GM12878 (cell line): ENCODE measurements around the gene DYNC1I1. TPM values are rescaled to one million over a fixed set of nuclear protein-coding genes. Genes with fewer than 3 reads are reported as not detected.

Source experiments
- ATAC-seq: fragments of 200-7000 bp; cut with Tn5 transposase; 3 replicates; pipeline ENCODE4 v1.9.1; 2020; ENCODE audit warnings: mild to moderate bottlenecking, moderate library complexity
- BruUV-seq: library from RNA; stranded (reverse); fragments of 400-500 nt; replicated peaks from 2 replicates; lab custom pipeline; 2021; lab: Mats Ljungman, UMichigan
- CTCF ChIA-PET: fragments of 300-600 bp; sonication (Branson Sonifier 250); formaldehyde crosslinking; extraction: SDS; loops from one replicate; lab custom pipeline; 2021; ENCODE audit warnings: inconsistent platforms; lab: Yijun Ruan, JAX
- POLR2A ChIA-PET: fragments of 350-600 bp; formaldehyde crosslinking; extraction: SDS; loops from one replicate; lab custom pipeline; 2021; ENCODE audit warnings: inconsistent platforms; lab: Charles Lee
- RAD21 ChIA-PET: fragments of 300-600 bp; sonication (Branson Sonifier 250); formaldehyde crosslinking; loops from one replicate; lab custom pipeline; 2023; ENCODE audit warnings: antibody characterized with exemption; ENCODE audit not compliant: unreplicated experiment; lab: Charles Lee
- SMC1A ChIA-PET: fragments of 300-600 bp; sonication (Branson Sonifier 250); formaldehyde crosslinking; loops from one replicate; lab custom pipeline; 2023; ENCODE audit not compliant: unreplicated experiment, uncharacterized antibody; lab: Charles Lee
- DNase-seq: peaks from one replicate; pipeline ENCODE4 v3.0.0-alpha.2; 2011; ENCODE audit warnings: low read depth, low spot score
- FAIRE-seq: peaks from 3 replicates; lab custom pipeline; 2011; peaks lifted over from hg19 to GRCh38; lab: Jason Lieb, UNC
- H2AFZ ChIP-seq: 2 replicates; pipeline ENCODE4 v1.6.0; 2011; ENCODE audit warnings: low read depth, low read length, control low read depth; ENCODE audit not compliant: control insufficient read depth
- H3K27ac ChIP-seq: 2 replicates; pipeline ENCODE4 v1.5.1; 2011; ENCODE audit warnings: control low read depth; ENCODE audit not compliant: control insufficient read depth, insufficient read depth
- H3K27me3 ChIP-seq, 2 experiments: replicated peaks in 1 of 2; 2 replicates each; pipeline versions ENCODE4 v1.6.0 to v1.6.1; 2011; ENCODE audit warnings: low read length in 1 of 2; ENCODE audit not compliant: control insufficient read depth in 2 of 2, insufficient read depth in 2 of 2
- H3K36me3 ChIP-seq, 2 experiments: 2 replicates each; pipeline ENCODE4 v1.5.1; 2011; ENCODE audit warnings: low read length in 1 of 2; ENCODE audit not compliant: control insufficient read depth in 2 of 2, insufficient read depth in 2 of 2
- H3K4me1 ChIP-seq: 2 replicates; pipeline ENCODE4 v1.6.1; 2011; ENCODE audit warnings: mild to moderate bottlenecking, low read length, moderate library complexity, mixed read lengths; ENCODE audit not compliant: control insufficient read depth, insufficient read depth
- H3K4me2 ChIP-seq: 2 replicates; pipeline ENCODE4 v1.6.0; 2011; ENCODE audit warnings: control low read depth; ENCODE audit not compliant: control insufficient read depth, insufficient read depth
- H3K4me3 ChIP-seq: fragments of 200-600 bp; sonication (generic); 2 replicates; pipeline ENCODE4 v1.5.1; 2016
- H3K79me2 ChIP-seq: 2 replicates; pipeline ENCODE4 v1.6.0; 2011; ENCODE audit warnings: low read length; ENCODE audit not compliant: control insufficient read depth, insufficient read depth
- H3K9ac ChIP-seq: 2 replicates; pipeline ENCODE4 v1.8.0; 2011; ENCODE audit warnings: low read length, control low read depth, mixed read lengths; ENCODE audit not compliant: control insufficient read depth, insufficient read depth
- H3K9me3 ChIP-seq: replicated peaks from 3 replicates; pipeline ENCODE4 v1.5.1; 2011; ENCODE audit warnings: mild to moderate bottlenecking, low read length; ENCODE audit not compliant: control insufficient read depth, insufficient read depth
- H4K20me1 ChIP-seq: 2 replicates; pipeline ENCODE4 v1.6.0; 2011; ENCODE audit not compliant: control insufficient read depth, insufficient read depth
- CREM ChIP-seq: IDR thresholded peaks from 2 replicates; pipeline ENCODE4 v1.6.1; 2014; ENCODE audit warnings: antibody characterized with exemption, low read depth
- IKZF1 ChIP-seq: fragments of 450-650 bp; conservative IDR thresholded peaks from 2 replicates; pipeline ENCODE4 v1.6.1; 2017; ENCODE audit warnings: antibody characterized with exemption, mild to moderate bottlenecking
- JUNB ChIP-seq: IDR thresholded peaks from 2 replicates; pipeline ENCODE4 v1.6.1; 2016; ENCODE audit warnings: antibody characterized with exemption, mild to moderate bottlenecking
- KLF5 ChIP-seq: fragments of 450-650 bp; IDR thresholded peaks from 2 replicates; pipeline ENCODE4 v1.6.1; 2014; ENCODE audit warnings: mild to moderate bottlenecking; ENCODE audit not compliant: partially characterized antibody
- MEF2B ChIP-seq: fragments of 450-650 bp; IDR thresholded peaks from 2 replicates; pipeline ENCODE4 v1.6.1; 2018; ENCODE audit warnings: mild to moderate bottlenecking, moderate library complexity; ENCODE audit not compliant: partially characterized antibody, poor library complexity, severe bottlenecking
- MTA2 ChIP-seq: fragments of 450-650 bp; IDR thresholded peaks from 2 replicates; pipeline ENCODE4 v1.6.1; 2016; ENCODE audit warnings: low read depth, mild to moderate bottlenecking, moderate library complexity
- RCOR1 ChIP-seq: conservative IDR thresholded peaks from 2 replicates; pipeline ENCODE4 v1.6.1; 2012; ENCODE audit warnings: low read depth, low read length, improper control_type of control experiment
- SIX5 ChIP-seq: IDR thresholded peaks from 2 replicates; pipeline ENCODE4 v1.6.1; 2011; ENCODE audit warnings: mild to moderate bottlenecking, low read depth, low read length, moderate library complexity; ENCODE audit not compliant: severe bottlenecking
- ZBED1 ChIP-seq: IDR thresholded peaks from 2 replicates; pipeline ENCODE4 v1.6.1; 2016; ENCODE audit warnings: borderline replicate concordance
- WGBS: methylation state at CpG from one replicate; pipeline ENCODE4 v1.1.6; 2016; ENCODE audit warnings: low lambda C conversion rate; ENCODE audit not compliant: insufficient replicate concordance, insufficient coverage; ENCODE audit errors: missing lambda C conversion rate; 5-methylcytosine and 5-hydroxymethylcytosine counted together
- in situ Hi-C: fragments of 300-500 bp; cut with MboI; formaldehyde crosslinking; loops from 9 replicates; pipeline ENCODE4 v1.14.3; 2018; ENCODE audit warnings: mixed read lengths
- intact Hi-C: fragments of 100-400 bp; cut with micrococcal nuclease; formaldehyde crosslinking; loops from one replicate; pipeline ENCODE4 v1.14.2; 2022; ENCODE audit not compliant: unreplicated experiment
- polyA plus RNA-seq, 11 experiments: library from polyadenylated mRNA; depleted of rRNA in 4 of 11; unstranded in 6 of 11; stranded (reverse) in 5 of 11; fragments of >200 nt; fragmentation: Nextera tagmentation in 4 of 11; fragmentation: Illumina TruSeq in 1 of 11; extraction: Ambion mirVana in 4 of 11; extraction: Trizol in 1 of 11; gene quantifications; 1 replicate in 1 of 11; 2 replicates in 10 of 11; pipeline versions ENCODE4 v1.2.1 to v1.2.3, GENCODE V29; 2011 to 2016; ENCODE audit warnings: inconsistent platforms in 2 of 11, missing spikeins in 2 of 11, low read depth in 1 of 11
- total RNA-seq, 4 experiments: library from RNA; depleted of rRNA in 3 of 4; stranded (reverse); fragments of >200 nt in 3 of 4; fragmentation: Illumina TruSeq in 1 of 4; extraction: Trizol in 1 of 4; gene quantifications; 2 replicates each; pipeline versions ENCODE4 v1.2.1 to v1.2.3, GENCODE V29; 2013 to 2021

DYNC1I1 gene
- total and polyA plus RNA-seq, 10 of the 15 experiments (the other 5 are each of a cell fraction or from before 2014, with no cell fraction given): 0.05 to 0.91 (median 0.14) TPM; not detected in 3

GRCh38 chr7:95781961-95782586, 9.7 kb downstream of the DYNC1I1 start:
- ChIA-PET SMC1A (interaction anchor here (1.3 kb wide), 1 partner anchor 82 kb away, joined by 6 read pairs; no protein-coding TSS in a partner anchor), RAD21 (no interaction called here), POLR2A (no interaction called here), CTCF (no interaction called here)
- in situ Hi-C loops: no loop called here
- H3K4me3 ChIP-seq: no peak overlapping the region
- no peak overlapping the region for H2AFZ ChIP-seq
- DNase-seq: no peak
- intact Hi-C loops: no loop called here
- H3K4me2 ChIP-seq: no peak overlapping the region
- peak; percentile 62 for ATAC-seq
- no peak for TF ChIP-seq ZBED1
- no peak for TF ChIP-seq SIX5
- TF ChIP-seq MTA2: peak; percentile 58; the same call in 1 of the 2 replicates
- 0 out of 2 replicates have a peak, but pooled peaks have one; percentile 16 for TF ChIP-seq IKZF1
- TF ChIP-seq MEF2B: peak; percentile 42
- no peaks in the 10 kb centered on the region for H3K27me3 ChIP-seq
- no peaks in the 10 kb centered on the region for H4K20me1 ChIP-seq
- H3K9ac ChIP-seq: no peak overlapping the region
- no peaks in the 10 kb centered on the region for H3K9me3 ChIP-seq
- H3K4me1 ChIP-seq: no peaks in the 10 kb centered on the region
- no peaks in the 10 kb centered on the region for H3K36me3 ChIP-seq
- H3K79me2 ChIP-seq: no peaks in the 10 kb centered on the region
- no peak overlapping the region for H3K27ac ChIP-seq
- 0% methylated on average over 3 of the region's 3 CpGs for WGBS
- no peak for FAIRE-seq
- BruUV-seq: no TSS peak

GRCh38 chr7:95784796-95785195, 12.4 kb downstream of the DYNC1I1 start:
- SMC1A ChIA-PET: interaction anchor here (1.0 to 1.9 kb wide), 5 partner anchors 12 to 61 kb away, joined by 3 to 5 read pairs (median 3); partner anchors contain the start of gene DYNC1I1
- FAIRE-seq (no peak), ATAC-seq (no peak), DNase-seq (no peak)
- H3K27ac ChIP-seq: no peak overlapping the region
- H3K4me2 ChIP-seq: no peak overlapping the region
- H4K20me1 ChIP-seq: no peaks in the 10 kb centered on the region
- no peaks in the 10 kb centered on the region for H3K36me3 ChIP-seq
- RAD21 ChIA-PET: no interaction called here
- no peaks in the 10 kb centered on the region for H3K9me3 ChIP-seq
- no peak overlapping the region for H3K9ac ChIP-seq
- H3K4me3 ChIP-seq: no peak overlapping the region
- POLR2A ChIA-PET: no interaction called here
- no TSS peak for BruUV-seq
- in situ Hi-C loops: no loop called here
- intact Hi-C loops: no loop called here
- CTCF ChIA-PET: interaction anchor here (1.3 kb wide), 1 partner anchor 10 kb away, joined by 8 read pairs; no protein-coding TSS in a partner anchor
- H3K4me1 ChIP-seq: no peaks in the 10 kb centered on the region
- no peaks in the 10 kb centered on the region for H3K27me3 ChIP-seq
- TF ChIP-seq CREM (no peak), JUNB (no peak), RCOR1 (no peak), KLF5 (no peak)
- no peak overlapping the region for H2AFZ ChIP-seq
- H3K79me2 ChIP-seq: no peaks in the 10 kb centered on the region
